Measurements from ENCODE around the gene NCAM1. TPM values are rescaled to one million over a fixed set of nuclear protein-coding genes. Genes with fewer than 3 reads are reported as not detected.
"Not testable (repeated sequence)": the region's sequence is repeated elsewhere in the genome, so short reads cannot be mapped to it uniquely, and the experiment has no call there.

The NCAM1 gene
- total RNA-seq, 6 experiments from 2014 or later, result 1.2 to 2.4 (median 1.8) TPM

GRCh38 chr11:113048820-113049768 lies 87.9 kb downstream of the NCAM1 start:
- Histone ChIP-seq H3K36me3 (no peaks in the 10 kb centered on the region), H3K4me3 (no peak overlapping the region), H3K27ac (no peak overlapping the region), H3K9me3 (no peaks in the 10 kb centered on the region), H3K27me3 (no peaks in the 10 kb centered on the region), H3K4me1 (no peaks in the 10 kb centered on the region)
- WGBS (ENCODE audit: insufficient coverage, low coverage, low lambda C conversion rate, missing lambda C conversion rate), result 62% methylated on average over 3 of the region's 3 CpGs
- ATAC-seq, result no peak
- no peak for TF ChIP-seq CTCF (IDR thresholded peaks at IDR 0.05)
- TF ChIP-seq POLR2A (IDR thresholded peaks at IDR 0.05), result no peak
- intact Hi-C loops (cut with DNase I), result no loop called here
- no peak for DNase-seq

GRCh38 chr11:113053042-113053441 lies 91.8 kb downstream of the NCAM1 start:
- H3K4me3 ChIP-seq; DNase-seq; H3K27me3 ChIP-seq; ATAC-seq; intact Hi-C loops (cut with DNase I); H3K4me1 ChIP-seq; H3K36me3 ChIP-seq; H3K9me3 ChIP-seq; H3K27ac ChIP-seq: not testable (repeated sequence)
- 90% methylated on average over 2 of the region's 2 CpGs for WGBS (ENCODE audit: insufficient coverage, low coverage, low lambda C conversion rate, missing lambda C conversion rate)

- no peak for TF ChIP-seq POLR2A (IDR thresholded peaks at IDR 0.05)
- TF ChIP-seq CTCF (IDR thresholded peaks at IDR 0.05), result no peak
- DNase-seq (no peak), ATAC-seq (no peak)
- no peak overlapping the region for H3K27ac ChIP-seq
- no peaks in the 10 kb centered on the region for H3K9me3 ChIP-seq
- no peak overlapping the region for H3K4me3 ChIP-seq
- WGBS (ENCODE audit: insufficient coverage, low coverage, low lambda C conversion rate, missing lambda C conversion rate), result 30% methylated on average over 1 of the region's 2 CpGs
- H3K4me1 ChIP-seq, result no peaks in the 10 kb centered on the region
- intact Hi-C loops (cut with DNase I), result no loop called here
- H3K36me3 ChIP-seq, result no peaks in the 10 kb centered on the region
- no peaks in the 10 kb centered on the region for H3K27me3 ChIP-seq
These were observed 95.8 kb downstream of the NCAM1 start for GRCh38 chr11:113057038-113057437.

GRCh38 chr11:113059548-113059947 lies 98.3 kb downstream of the NCAM1 start:
- H3K4me1 ChIP-seq, result no peaks in the 10 kb centered on the region
- DNase-seq, result no peak

More at GRCh38 chr11:113059548-113059947, 98.3 kb downstream of the NCAM1 start:
- ATAC-seq, result peak in 1 of 4 donors; percentile 24
- WGBS (ENCODE audit: insufficient coverage, low coverage, low lambda C conversion rate, missing lambda C conversion rate), result 67% methylated on average over 3 of the region's 4 CpGs
- Histone ChIP-seq H3K27ac (no peak overlapping the region), H3K27me3 (no peaks in the 10 kb centered on the region), H3K9me3 (no peaks in the 10 kb centered on the region), H3K4me3 (no peak overlapping the region), H3K36me3 (no peaks in the 10 kb centered on the region)
- intact Hi-C loops (cut with DNase I), result no loop called here
- TF ChIP-seq POLR2A (IDR thresholded peaks at IDR 0.05) (no peak), CTCF (IDR thresholded peaks at IDR 0.05) (no peak)

All from right lobe of liver (tissue), 6 donors.